Thyroid gland (tissue), 4 donors: ENCODE results near the gene EXD1. TPM values are rescaled to one million over a fixed set of nuclear protein-coding genes. Genes with fewer than 3 reads are reported as not detected.

Experiments
- DNase-seq, 2 donors: peaks; one replicate each; pipeline ENCODE4 v3.0.0-alpha.2; 2019
- H3K27ac ChIP-seq, 3 donors: fragments of 200-600 bp; sonication (generic); 1 replicate in 2 of 3; 2 replicates in 1 of 3; pipeline ENCODE4 v1.5.1; 2016 to 2019; ENCODE audit warnings: mild to moderate bottlenecking in 1 of 3, moderate library complexity in 1 of 3
- H3K27me3 ChIP-seq: fragments of 200-600 bp; sonication (generic); one replicate; pipeline ENCODE4 v1.5.1; 2019
- H3K36me3 ChIP-seq, 2 donors: fragments of 200-600 bp; sonication (generic); one replicate each; pipeline ENCODE4 v1.5.1; 2016 to 2019
- H3K4me1 ChIP-seq, 2 donors: fragments of 200-600 bp; sonication (generic); one replicate each; pipeline ENCODE4 v1.5.1; 2017 to 2019
- H3K4me3 ChIP-seq, 3 donors: fragments of 200-600 bp; sonication (generic); replicated peaks in 1 of 3; 1 replicate in 2 of 3; 2 replicates in 1 of 3; pipeline ENCODE4 v1.5.1; 2016; ENCODE audit warnings: mild to moderate bottlenecking in 1 of 3
- H3K9me3 ChIP-seq: fragments of 200-600 bp; sonication (generic); one replicate; pipeline ENCODE4 v1.5.1; 2017
- CTCF ChIP-seq, 6 experiments: fragments of 200-600 bp in 3 of 6; fragments of 450-650 bp in 3 of 6; sonication (generic) in 3 of 6; IDR thresholded peaks; one replicate each; pipeline ENCODE4 v1.5.1; 2016 to 2019; ENCODE audit warnings: antibody characterized with exemption in 6 of 6, mild to moderate bottlenecking in 2 of 6, inconsistent platforms in 1 of 6, moderate library complexity in 1 of 6
- POLR2A ChIP-seq, 2 donors: fragments of 450-650 bp; IDR thresholded peaks; one replicate each; pipeline ENCODE4 v1.6.1; 2017; ENCODE audit warnings: antibody characterized with exemption in 2 of 2, mild to moderate bottlenecking in 2 of 2, moderate library complexity in 1 of 2
- WGBS, 2 donors: methylation state at CpG; one replicate each; pipeline ENCODE4 v1.1.5; 2017; 5-methylcytosine and 5-hydroxymethylcytosine counted together
- intact Hi-C: fragments of 100-400 bp; cut with DNase I; formaldehyde crosslinking; loops from one replicate; pipeline ENCODE4 v1.15.1; 2023
- total RNA-seq, 4 donors: library from RNA; depleted of rRNA; stranded (reverse); fragments of >200 nt; gene quantifications; one replicate each; pipeline ENCODE4 v1.2.3, GENCODE V29; 2016

The EXD1 gene
- total RNA-seq, 4 donors from 2014 or later, result 0.13 TPM; not detected in 3

GRCh38 chr15:41161736-41162135 lies 68.8 kb downstream of the EXD1 start:
- intact Hi-C loops, result no loop called here
- Histone ChIP-seq H3K9me3 (no peaks in the 10 kb centered on the region), H3K27me3 (no peaks in the 10 kb centered on the region), H3K27ac (no peak overlapping the region), H3K4me3 (no peak overlapping the region), H3K4me1 (no peaks in the 10 kb centered on the region), H3K36me3 (no peaks in the 10 kb centered on the region)
- DNase-seq, result no peak
- WGBS, 2 donors, result 80 to 85% methylated on average over 1 of the region's 1 CpG
- TF ChIP-seq CTCF (IDR thresholded peaks at IDR 0.05) (no peak), POLR2A (IDR thresholded peaks at IDR 0.05) (no peak)

- Histone ChIP-seq H3K27me3 (no peaks in the 10 kb centered on the region), H3K9me3 (no peaks in the 10 kb centered on the region), H3K4me3 (no peak overlapping the region), H3K27ac (no peak overlapping the region), H3K4me1 (no peaks in the 10 kb centered on the region), H3K36me3 (no peaks in the 10 kb centered on the region)
- TF ChIP-seq CTCF (IDR thresholded peaks at IDR 0.05) (no peak), POLR2A (IDR thresholded peaks at IDR 0.05) (no peak)
- intact Hi-C loops, result no loop called here
- WGBS, 2 donors, result 82 to 93% methylated on average over 6 of the region's 6 CpGs
- no peak for DNase-seq
Measured at GRCh38 chr15:41161336-41161735, 69.2 kb downstream of the EXD1 start.

GRCh38 chr15:41160639-41161315 lies 69.8 kb downstream of the EXD1 start:
- no peak for DNase-seq
- Histone ChIP-seq H3K4me3 (no peak overlapping the region), H3K4me1 (no peaks in the 10 kb centered on the region), H3K9me3 (no peaks in the 10 kb centered on the region), H3K27me3 (no peaks in the 10 kb centered on the region), H3K36me3 (no peaks in the 10 kb centered on the region), H3K27ac (no peak overlapping the region)
- 80 to 85% methylated on average over 15 of the region's 15 CpGs for WGBS, 2 donors
- TF ChIP-seq CTCF (IDR thresholded peaks at IDR 0.05) (no peak), POLR2A (IDR thresholded peaks at IDR 0.05) (no peak)
- intact Hi-C loops, result no loop called here

GRCh38 chr15:41154412-41154811 lies 76.1 kb downstream of the EXD1 start:
- Histone ChIP-seq H3K27me3 (no peaks in the 10 kb centered on the region), H3K9me3 (no peaks in the 10 kb centered on the region), H3K27ac (no peak overlapping the region), H3K4me1 (no peaks in the 10 kb centered on the region), H3K36me3 (no peaks in the 10 kb centered on the region), H3K4me3 (no peak overlapping the region)
- TF ChIP-seq POLR2A (IDR thresholded peaks at IDR 0.05) (no peak), CTCF (IDR thresholded peaks at IDR 0.05) (no peak)
- intact Hi-C loops, result no loop called here
- no peak for DNase-seq
- 60 to 80% methylated on average over 2 of the region's 2 CpGs for WGBS, 2 donors

- intact Hi-C loops, result no loop called here
- Histone ChIP-seq H3K4me1 (no peaks in the 10 kb centered on the region), H3K4me3 (no peak overlapping the region), H3K9me3 (no peaks in the 10 kb centered on the region), H3K27ac (no peak overlapping the region), H3K27me3 (no peaks in the 10 kb centered on the region), H3K36me3 (no peaks in the 10 kb centered on the region)
- WGBS, 2 donors, result 91 to 95% methylated on average over 5 of the region's 5 CpGs
- DNase-seq, result no peak
- TF ChIP-seq CTCF (IDR thresholded peaks at IDR 0.05) (no peak), POLR2A (IDR thresholded peaks at IDR 0.05) (no peak)
Measured at GRCh38 chr15:41153733-41154132, 76.8 kb downstream of the EXD1 start.
